ENCODE results near the gene FOXP2.

FOXP2 gene

DNA sequence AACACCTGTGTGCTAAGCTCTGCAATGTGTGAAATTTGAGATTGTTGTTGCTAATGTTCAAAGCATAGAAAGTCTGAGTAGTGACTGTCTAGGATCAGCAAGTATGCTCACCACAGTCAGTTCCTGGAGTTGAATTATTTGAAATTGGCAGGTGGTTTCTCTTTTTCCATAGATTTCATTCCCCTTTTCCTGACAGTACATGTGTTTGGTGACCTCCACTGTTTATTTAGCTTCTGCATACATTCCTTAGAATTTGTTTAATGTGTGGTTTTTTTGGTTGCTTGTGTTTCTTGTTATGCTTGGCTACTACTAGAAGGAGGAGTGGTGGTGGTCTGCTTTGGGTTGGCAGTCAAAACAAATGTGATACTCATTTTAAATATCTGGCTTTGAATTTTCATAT is 52.3 kb downstream of the FOXP2 start:
- no peaks in the 10 kb centered on the region for H3K9me3 ChIP-seq
- H3K27ac ChIP-seq: no peak overlapping the region
- no peaks in the 10 kb centered on the region for H3K27me3 ChIP-seq
- no peaks in the 10 kb centered on the region for H3K36me3 ChIP-seq
- no peaks in the 10 kb centered on the region for H3K4me1 ChIP-seq (ENCODE audit: control insufficient read depth in 1 of 2, insufficient read depth in 1 of 2, low read depth in 1 of 2, low read length in 1 of 2)
- no peak overlapping the region for H3K4me3 ChIP-seq (ENCODE audit: low read depth in 1 of 2, low read length in 1 of 2)
- TF ChIP-seq, protein P1, sequence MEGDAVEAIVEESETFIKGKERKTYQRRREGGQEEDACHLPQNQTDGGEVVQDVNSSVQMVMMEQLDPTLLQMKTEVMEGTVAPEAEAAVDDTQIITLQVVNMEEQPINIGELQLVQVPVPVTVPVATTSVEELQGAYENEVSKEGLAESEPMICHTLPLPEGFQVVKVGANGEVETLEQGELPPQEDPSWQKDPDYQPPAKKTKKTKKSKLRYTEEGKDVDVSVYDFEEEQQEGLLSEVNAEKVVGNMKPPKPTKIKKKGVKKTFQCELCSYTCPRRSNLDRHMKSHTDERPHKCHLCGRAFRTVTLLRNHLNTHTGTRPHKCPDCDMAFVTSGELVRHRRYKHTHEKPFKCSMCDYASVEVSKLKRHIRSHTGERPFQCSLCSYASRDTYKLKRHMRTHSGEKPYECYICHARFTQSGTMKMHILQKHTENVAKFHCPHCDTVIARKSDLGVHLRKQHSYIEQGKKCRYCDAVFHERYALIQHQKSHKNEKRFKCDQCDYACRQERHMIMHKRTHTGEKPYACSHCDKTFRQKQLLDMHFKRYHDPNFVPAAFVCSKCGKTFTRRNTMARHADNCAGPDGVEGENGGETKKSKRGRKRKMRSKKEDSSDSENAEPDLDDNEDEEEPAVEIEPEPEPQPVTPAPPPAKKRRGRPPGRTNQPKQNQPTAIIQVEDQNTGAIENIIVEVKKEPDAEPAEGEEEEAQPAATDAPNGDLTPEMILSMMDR (IDR thresholded peaks at IDR 0.05): no peak

DNA sequence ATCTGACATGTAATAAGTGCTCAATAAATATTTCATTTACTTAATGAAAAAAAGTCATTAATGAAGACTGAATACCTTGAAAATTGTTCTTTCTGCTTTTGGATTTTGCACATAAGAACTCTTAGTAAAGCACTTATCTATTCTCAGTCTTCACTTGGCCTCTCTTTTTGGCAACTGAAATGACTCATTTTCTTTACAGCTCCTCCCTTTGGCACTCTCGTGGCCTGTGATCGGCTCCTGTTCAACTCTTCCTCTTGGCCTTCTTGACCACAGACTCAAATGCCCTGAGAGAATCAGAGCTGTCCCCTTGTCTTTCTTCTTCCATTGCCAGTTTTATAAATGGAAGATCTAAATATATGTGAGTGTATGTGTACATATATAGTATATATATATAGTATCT is 54.2 kb downstream of the FOXP2 start:
- H3K4me3 ChIP-seq (ENCODE audit: low read depth in 1 of 2, low read length in 1 of 2): no peak overlapping the region
- TF ChIP-seq, protein P1 (IDR thresholded peaks at IDR 0.05): no peak
- H3K27ac ChIP-seq: no peak overlapping the region
- H3K9me3 ChIP-seq: no peaks in the 10 kb centered on the region
- no peaks in the 10 kb centered on the region for H3K4me1 ChIP-seq (ENCODE audit: control insufficient read depth in 1 of 2, insufficient read depth in 1 of 2, low read depth in 1 of 2, low read length in 1 of 2)
- H3K27me3 ChIP-seq: no peaks in the 10 kb centered on the region
- no peaks in the 10 kb centered on the region for H3K36me3 ChIP-seq

DNA sequence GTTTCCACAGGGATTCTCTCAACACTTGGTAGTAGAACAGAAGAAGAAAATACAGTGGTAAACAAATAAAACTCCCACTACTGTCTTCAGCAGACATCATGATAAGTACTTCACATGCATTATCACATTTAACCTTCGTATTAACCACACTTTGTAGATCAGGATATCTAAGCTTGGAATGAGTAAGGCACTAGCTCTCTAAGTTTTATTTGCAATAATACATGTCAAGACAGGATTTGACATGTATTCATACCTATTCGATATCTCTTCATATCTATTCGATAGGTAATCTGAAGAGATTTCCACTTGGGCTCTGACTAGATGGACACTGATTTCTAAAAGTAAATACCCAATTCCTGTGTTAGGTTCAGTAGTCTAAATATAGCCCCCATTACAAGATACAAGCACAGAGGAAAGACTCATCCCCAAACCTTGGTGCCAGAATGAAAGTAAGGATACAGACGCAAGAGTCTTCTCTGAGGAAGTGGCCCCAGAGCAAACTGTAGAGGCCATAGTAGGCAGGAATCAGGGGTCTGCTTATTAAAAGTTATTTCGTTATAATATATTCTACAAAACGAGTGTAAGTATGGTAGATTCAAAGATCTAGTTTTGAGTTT is 58.4 kb downstream of the FOXP2 start:
- TF ChIP-seq, protein P1 (IDR thresholded peaks at IDR 0.05): no peak
- H3K4me3 ChIP-seq (ENCODE audit: low read depth in 1 of 2, low read length in 1 of 2): no peak overlapping the region
- H3K4me1 ChIP-seq (ENCODE audit: control insufficient read depth in 1 of 2, insufficient read depth in 1 of 2, low read depth in 1 of 2, low read length in 1 of 2): no peaks in the 10 kb centered on the region
- H3K27me3 ChIP-seq: no peaks in the 10 kb centered on the region
- H3K36me3 ChIP-seq: no peaks in the 10 kb centered on the region
- no peaks in the 10 kb centered on the region for H3K9me3 ChIP-seq
- H3K27ac ChIP-seq: no peak overlapping the region

- no peaks in the 10 kb centered on the region for H3K4me1 ChIP-seq (ENCODE audit: control insufficient read depth in 1 of 2, insufficient read depth in 1 of 2, low read depth in 1 of 2, low read length in 1 of 2)
- no peaks in the 10 kb centered on the region for H3K36me3 ChIP-seq
- H3K9me3 ChIP-seq: no peaks in the 10 kb centered on the region
- no peak overlapping the region for H3K4me3 ChIP-seq (ENCODE audit: low read depth in 1 of 2, low read length in 1 of 2)
- no peaks in the 10 kb centered on the region for H3K27me3 ChIP-seq
- TF ChIP-seq, protein P1 (IDR thresholded peaks at IDR 0.05): no peak
- H3K27ac ChIP-seq: no peak overlapping the region
Measured at GRCh38 chr7:114478384-114478783, 63.8 kb downstream of the FOXP2 start.

DNA sequence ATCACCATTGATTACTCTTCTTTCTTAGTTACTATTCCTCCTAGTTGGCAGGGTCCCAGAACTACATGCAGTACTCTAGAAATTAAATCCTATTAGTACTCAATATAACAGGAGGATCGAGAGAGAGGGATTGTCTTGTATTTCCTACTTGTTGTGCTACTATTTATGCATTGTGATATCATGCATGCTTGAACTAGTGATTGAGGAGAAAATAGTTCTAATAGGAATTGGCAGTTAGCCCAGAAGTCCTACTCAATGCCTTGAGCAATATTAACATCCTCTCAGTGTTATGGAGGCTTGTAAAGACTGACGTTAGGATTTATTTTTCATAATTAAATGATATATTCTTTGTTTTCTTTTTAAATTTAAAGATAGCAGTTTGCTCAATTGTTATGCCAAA is 67.4 kb downstream of the FOXP2 start:
- H3K4me3 ChIP-seq (ENCODE audit: low read depth in 1 of 2, low read length in 1 of 2): no peak overlapping the region
- H3K27ac ChIP-seq: no peak overlapping the region
- no peaks in the 10 kb centered on the region for H3K36me3 ChIP-seq
- TF ChIP-seq, protein P1 (IDR thresholded peaks at IDR 0.05): no peak
- no peaks in the 10 kb centered on the region for H3K9me3 ChIP-seq
- no peaks in the 10 kb centered on the region for H3K27me3 ChIP-seq
- no peaks in the 10 kb centered on the region for H3K4me1 ChIP-seq (ENCODE audit: control insufficient read depth in 1 of 2, insufficient read depth in 1 of 2, low read depth in 1 of 2, low read length in 1 of 2)

- no peaks in the 10 kb centered on the region for H3K27me3 ChIP-seq
- TF ChIP-seq, protein P1 (IDR thresholded peaks at IDR 0.05): no peak
Measured at GRCh38 chr7:114484226-114484625, 69.6 kb downstream of the FOXP2 start.

More at GRCh38 chr7:114484226-114484625, 69.6 kb downstream of the FOXP2 start:
- Histone ChIP-seq H3K36me3 (no peaks in the 10 kb centered on the region), H3K27ac (no peak overlapping the region), H3K9me3 (no peaks in the 10 kb centered on the region), H3K4me3 (ENCODE audit: low read depth in 1 of 2, low read length in 1 of 2) (no peak overlapping the region), H3K4me1 (ENCODE audit: control insufficient read depth in 1 of 2, insufficient read depth in 1 of 2, low read depth in 1 of 2, low read length in 1 of 2) (no peaks in the 10 kb centered on the region)

Data from neutrophil (primary cell).